ENCODE results near the gene IFNGR2. TPM values are rescaled to one million over a fixed set of nuclear protein-coding genes. Genes with fewer than 3 reads are reported as not detected.
A peak's percentile ranks its signal among the peaks of the same experiment; 100 is the strongest.
"Not testable (repeated sequence)": the region's sequence is repeated elsewhere in the genome, so short reads cannot be mapped to it uniquely, and the experiment has no call there.

IFNGR2 gene
- total RNA-seq, 1 donor from 2014 or later = 66.5 TPM

- no peak for DNase-seq (ENCODE audit: low read depth)
- Histone ChIP-seq H3K27me3 (ENCODE audit: control insufficient read depth, insufficient read depth, low read length) (no peaks in the 10 kb centered on the region), H3K36me3 (ENCODE audit: control insufficient read depth, insufficient read depth, low read length) (no peaks in the 10 kb centered on the region), H3K4me3 (ENCODE audit: low read depth, low read length) (peak overlapping the region; percentile 91)
- TF ChIP-seq CTCF (IDR thresholded peaks at IDR 0.05; ENCODE audit: insufficient read depth, low read length, poor library complexity, severe bottlenecking) = no peak
Observed at GRCh38 chr21:33402001-33402979, 923 bp upstream of the IFNGR2 start.

- Histone ChIP-seq H3K4me3 (ENCODE audit: low read depth, low read length) (peak overlapping the region; percentile 91), H3K36me3 (ENCODE audit: control insufficient read depth, insufficient read depth, low read length) (no peaks in the 10 kb centered on the region), H3K27me3 (ENCODE audit: control insufficient read depth, insufficient read depth, low read length) (no peaks in the 10 kb centered on the region)
- no peak for DNase-seq (ENCODE audit: low read depth)
- no peak for TF ChIP-seq CTCF (IDR thresholded peaks at IDR 0.05; ENCODE audit: insufficient read depth, low read length, poor library complexity, severe bottlenecking)
Observed at GRCh38 chr21:33403786-33404585, 773 bp downstream of the IFNGR2 start.

- Histone ChIP-seq H3K36me3 (ENCODE audit: control insufficient read depth, insufficient read depth, low read length) (no peaks in the 10 kb centered on the region), H3K27me3 (ENCODE audit: control insufficient read depth, insufficient read depth, low read length) (no peaks in the 10 kb centered on the region), H3K4me3 (ENCODE audit: low read depth, low read length) (no peak overlapping the region)
- DNase-seq (ENCODE audit: low read depth) = no peak
- no peak for TF ChIP-seq CTCF (IDR thresholded peaks at IDR 0.05; ENCODE audit: insufficient read depth, low read length, poor library complexity, severe bottlenecking)
Observed at GRCh38 chr21:33406493-33406892, 3.3 kb downstream of the IFNGR2 start.

GRCh38 chr21:33411949-33412430 is 8.8 kb downstream of the IFNGR2 start:
- no peak for TF ChIP-seq CTCF (IDR thresholded peaks at IDR 0.05; ENCODE audit: insufficient read depth, low read length, poor library complexity, severe bottlenecking)
- H3K36me3 ChIP-seq (ENCODE audit: control insufficient read depth, insufficient read depth, low read length) = no peaks in the 10 kb centered on the region

GRCh38 chr21:33412439-33412831 is 9.2 kb downstream of the IFNGR2 start:
- not testable (repeated sequence) for DNase-seq (ENCODE audit: low read depth); H3K27me3 ChIP-seq (ENCODE audit: control insufficient read depth, insufficient read depth, low read length); H3K36me3 ChIP-seq (ENCODE audit: control insufficient read depth, insufficient read depth, low read length); H3K4me3 ChIP-seq (ENCODE audit: low read depth, low read length)

More at GRCh38 chr21:33411949-33412430, 8.8 kb downstream of the IFNGR2 start:
- no peak overlapping the region for H3K4me3 ChIP-seq (ENCODE audit: low read depth, low read length)
- H3K27me3 ChIP-seq (ENCODE audit: control insufficient read depth, insufficient read depth, low read length) = no peaks in the 10 kb centered on the region
- DNase-seq (ENCODE audit: low read depth) = no peak
